ENCODE results near the gene KDELR3. TPM values are rescaled to one million over a fixed set of nuclear protein-coding genes. Genes with fewer than 3 reads are reported as not detected.

KDELR3 gene
- total RNA-seq = 2.3 TPM
- polyA plus RNA-seq = 1.9 TPM
- long read RNA-seq, donor 1 = 0 reads
- long read RNA-seq, donor 2, partial matches to known transcripts = 2,209 of 2,213 reads
- long read RNA-seq, donor 2, other reads (novel, unspliced or antisense) = 0 of 2,213 reads
- long read RNA-seq, donor 3, partial matches to known transcripts = 0 of 3 reads
- long read RNA-seq, donor 3, other reads (novel, unspliced or antisense) = 0 of 3 reads
- long read RNA-seq, donor 4, partial matches to known transcripts = 0 of 4 reads
- long read RNA-seq, donor 4, other reads (novel, unspliced or antisense) = 0 of 4 reads
- long read RNA-seq, donor 5, transcript KDELR3-201 (5 exons, 1,728 nt) = major isoform, 5 of 545 reads
- long read RNA-seq, donor 5, partial matches to known transcripts = 429 of 545 reads
- long read RNA-seq, donor 5, other reads (novel, unspliced or antisense) = 110 of 545 reads
- long read RNA-seq, donor 6, partial matches to known transcripts = 276 of 350 reads
- long read RNA-seq, donor 6, other reads (novel, unspliced or antisense) = 71 of 350 reads
- long read RNA-seq, donor 7, partial matches to known transcripts = 195 of 270 reads
- long read RNA-seq, donor 7, other reads (novel, unspliced or antisense) = 74 of 270 reads
- long read RNA-seq, donor 8 = 0 reads
- long read RNA-seq, donor 9, partial matches to known transcripts = 223 of 245 reads
- long read RNA-seq, donor 9, other reads (novel, unspliced or antisense) = 22 of 245 reads
- long read RNA-seq, donor 10, partial matches to known transcripts = 0 of 1 reads
- long read RNA-seq, donor 10, other reads (novel, unspliced or antisense) = 0 of 1 reads

DNA sequence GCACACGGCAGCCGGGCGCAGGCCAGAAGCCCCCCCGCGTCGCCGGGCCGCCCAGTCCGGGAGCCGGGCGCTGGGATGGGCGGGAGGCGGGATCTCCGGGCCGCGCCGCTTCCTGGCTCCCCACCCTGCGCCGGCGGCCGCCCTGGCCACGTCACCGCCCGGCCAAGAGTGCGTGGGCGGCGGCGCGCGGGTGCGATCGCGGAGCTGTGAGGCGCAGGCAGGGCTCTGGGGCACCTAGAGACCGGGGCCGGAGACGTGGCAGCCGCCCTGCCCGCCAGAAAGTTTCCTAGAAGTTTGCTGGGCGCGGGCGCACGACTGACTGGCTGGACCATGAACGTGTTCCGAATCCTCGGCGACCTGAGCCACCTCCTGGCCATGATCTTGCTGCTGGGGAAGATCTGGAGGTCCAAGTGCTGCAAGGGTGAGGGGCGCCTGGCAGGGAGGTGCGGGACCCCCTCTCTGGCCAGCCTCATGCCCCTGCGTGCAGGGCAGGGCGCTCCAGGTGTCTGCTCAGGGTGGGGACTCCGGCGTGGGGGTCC lies at the start of gene KDELR3:
TSS of gene KDELR3 (plus strand) at position 193 of the 539 bp plus-strand sequence. CDS start at position 331, 138 bp downstream.
- Histone ChIP-seq H3K27ac (ENCODE audit: low read depth in 1 of 2, low read length in 1 of 2) (no peak within 1 kb of the TSS), H3K4me3 (ENCODE audit: low read length in 2 of 2) (peak within 1 kb of the TSS; percentile 16 to 46), H3K9me3 (ENCODE audit: control insufficient read depth in 2 of 2, insufficient read depth in 1 of 2, low read length in 1 of 2) (peaks cover 0 to 6% of the 10 kb centered on the region in 2 donors), H3K27me3 (ENCODE audit: control insufficient read depth in 2 of 2, insufficient read depth in 1 of 2, low read length in 1 of 2) (peaks cover 5 to 54% of the 10 kb centered on the region in 2 donors), H3K4me1 (ENCODE audit: control insufficient read depth in 2 of 2, insufficient read depth in 2 of 2, low read length in 2 of 2) (peaks cover 20 to 30% of the 10 kb centered on the region in 2 donors), H3K36me3 (ENCODE audit: control insufficient read depth in 2 of 2, insufficient read depth in 2 of 2, low read length in 1 of 2) (no peaks in the 10 kb centered on the region)
- peak in 1 of 9 donors; percentile 24 for DNase-seq (ENCODE audit: low read depth in 6 of 9, low spot score in 9 of 9)
- WGBS = 2% methylated on average over 53 of the region's 53 CpGs

DNA sequence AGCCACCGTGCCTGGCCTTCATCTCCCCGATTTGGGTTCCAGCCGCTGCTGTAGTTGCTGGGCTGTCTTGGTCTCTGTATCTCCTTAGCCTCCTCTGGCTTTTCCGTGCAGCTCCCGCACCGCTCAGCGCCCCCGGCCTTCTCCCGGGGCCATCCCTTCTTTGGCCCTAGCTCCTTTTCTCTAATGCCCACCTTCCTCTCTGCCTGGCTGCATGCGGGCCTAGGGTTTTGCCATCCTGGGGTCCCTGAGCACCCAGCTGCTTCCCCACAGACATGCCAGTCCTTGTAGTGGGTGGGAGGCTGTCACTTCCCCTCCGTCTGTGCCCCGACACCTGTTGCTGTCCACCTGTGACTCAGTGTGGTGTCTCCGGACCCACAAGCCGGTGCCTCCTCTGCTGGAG lies 49.3 kb upstream of the KDELR3 start:
- Histone ChIP-seq H3K4me1 (ENCODE audit: control insufficient read depth in 2 of 2, insufficient read depth in 2 of 2, low read length in 2 of 2) (peaks cover 0 to 4% of the 10 kb centered on the region in 2 donors), H3K27me3 (ENCODE audit: control insufficient read depth in 2 of 2, insufficient read depth in 1 of 2, low read length in 1 of 2) (no peaks in the 10 kb centered on the region), H3K27ac (ENCODE audit: low read depth in 1 of 2, low read length in 1 of 2) (no peak overlapping the region), H3K9me3 (ENCODE audit: control insufficient read depth in 2 of 2, insufficient read depth in 1 of 2, low read length in 1 of 2) (peaks cover 0 to 5% of the 10 kb centered on the region in 2 donors), H3K4me3 (ENCODE audit: low read length in 2 of 2) (no peak overlapping the region), H3K36me3 (ENCODE audit: control insufficient read depth in 2 of 2, insufficient read depth in 2 of 2, low read length in 1 of 2) (no peaks in the 10 kb centered on the region)
- WGBS = 75% methylated on average over 14 of the region's 14 CpGs
- DNase-seq (ENCODE audit: low read depth in 6 of 9, low spot score in 9 of 9) = peak in 1 of 9 donors; percentile 22

DNA sequence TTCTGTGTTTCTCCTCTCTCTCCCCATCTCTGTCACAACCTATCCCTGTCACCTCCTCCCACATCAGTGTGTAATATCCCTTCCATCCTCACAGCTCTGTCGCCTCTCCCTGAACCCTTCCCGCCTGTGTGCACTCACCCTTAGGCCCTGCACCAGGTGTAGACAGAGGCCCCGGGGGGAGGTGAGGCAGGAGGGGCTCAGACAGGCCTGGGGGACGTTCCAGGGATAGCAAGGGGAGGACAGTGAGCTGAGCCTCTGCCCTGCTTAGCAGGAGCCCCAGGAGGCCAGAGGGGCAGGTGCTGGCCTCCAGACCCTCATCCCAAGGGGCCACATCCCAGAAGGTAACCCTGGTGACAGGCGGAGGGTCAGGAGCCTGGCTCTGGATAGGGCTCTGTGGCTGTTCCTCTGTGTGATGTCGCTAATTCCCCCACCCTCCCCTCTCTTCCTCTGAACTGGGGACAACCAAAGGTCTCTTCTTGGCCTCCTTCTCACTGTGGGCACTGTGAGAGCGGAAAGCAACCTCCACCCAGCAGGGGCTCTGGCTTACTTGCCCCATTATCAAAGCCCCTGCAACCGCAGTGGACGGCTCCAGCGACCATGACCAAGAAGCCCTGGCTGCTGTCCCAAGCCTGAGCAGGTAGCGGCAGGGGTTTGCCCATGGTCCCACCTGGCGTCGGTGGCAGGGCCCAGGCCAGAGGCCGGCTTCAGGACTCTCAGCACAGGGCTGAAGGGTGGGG lies 48.6 kb upstream of the KDELR3 start:
- no peaks in the 10 kb centered on the region for H3K27me3 ChIP-seq (ENCODE audit: control insufficient read depth in 2 of 2, insufficient read depth in 1 of 2, low read length in 1 of 2)
- peaks cover 0 to 4% of the 10 kb centered on the region in 2 donors for H3K4me1 ChIP-seq (ENCODE audit: control insufficient read depth in 2 of 2, insufficient read depth in 2 of 2, low read length in 2 of 2)
- no peaks in the 10 kb centered on the region for H3K36me3 ChIP-seq (ENCODE audit: control insufficient read depth in 2 of 2, insufficient read depth in 2 of 2, low read length in 1 of 2)
- no peak overlapping the region for H3K27ac ChIP-seq (ENCODE audit: low read depth in 1 of 2, low read length in 1 of 2)
- DNase-seq (ENCODE audit: low read depth in 6 of 9, low spot score in 9 of 9) = no peak
- peaks cover 0 to 5% of the 10 kb centered on the region in 2 donors for H3K9me3 ChIP-seq (ENCODE audit: control insufficient read depth in 2 of 2, insufficient read depth in 1 of 2, low read length in 1 of 2)
- H3K4me3 ChIP-seq (ENCODE audit: low read length in 2 of 2) = no peak overlapping the region
- 91% methylated on average over 14 of the region's 14 CpGs for WGBS

DNA sequence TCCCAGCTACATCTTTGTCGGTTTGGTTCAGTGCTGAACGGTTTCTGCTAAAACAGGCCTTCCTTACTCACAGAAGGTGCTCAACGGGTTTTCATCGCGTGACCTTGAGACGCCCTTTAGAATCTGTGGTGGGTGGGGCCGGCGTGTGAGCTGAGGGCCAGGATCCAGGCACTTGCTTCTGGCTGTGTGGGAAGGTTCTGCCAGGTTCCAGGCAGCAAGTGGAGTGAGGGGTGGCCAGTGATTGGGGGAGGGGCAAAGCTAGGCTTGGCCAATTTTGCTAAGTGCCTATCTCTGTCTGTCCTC lies 48.1 kb upstream of the KDELR3 start:
- Histone ChIP-seq H3K4me1 (ENCODE audit: control insufficient read depth in 2 of 2, insufficient read depth in 2 of 2, low read length in 2 of 2) (peaks cover 0 to 4% of the 10 kb centered on the region in 2 donors), H3K4me3 (ENCODE audit: low read length in 2 of 2) (no peak overlapping the region), H3K27me3 (ENCODE audit: control insufficient read depth in 2 of 2, insufficient read depth in 1 of 2, low read length in 1 of 2) (no peaks in the 10 kb centered on the region), H3K36me3 (ENCODE audit: control insufficient read depth in 2 of 2, insufficient read depth in 2 of 2, low read length in 1 of 2) (peaks cover 0 to under 1% of the 10 kb centered on the region in 2 donors), H3K9me3 (ENCODE audit: control insufficient read depth in 2 of 2, insufficient read depth in 1 of 2, low read length in 1 of 2) (peaks cover 0 to 5% of the 10 kb centered on the region in 2 donors), H3K27ac (ENCODE audit: low read depth in 1 of 2, low read length in 1 of 2) (no peak overlapping the region)
- WGBS = 94% methylated on average over 8 of the region's 8 CpGs
- no peak for DNase-seq (ENCODE audit: low read depth in 6 of 9, low spot score in 9 of 9)

DNA sequence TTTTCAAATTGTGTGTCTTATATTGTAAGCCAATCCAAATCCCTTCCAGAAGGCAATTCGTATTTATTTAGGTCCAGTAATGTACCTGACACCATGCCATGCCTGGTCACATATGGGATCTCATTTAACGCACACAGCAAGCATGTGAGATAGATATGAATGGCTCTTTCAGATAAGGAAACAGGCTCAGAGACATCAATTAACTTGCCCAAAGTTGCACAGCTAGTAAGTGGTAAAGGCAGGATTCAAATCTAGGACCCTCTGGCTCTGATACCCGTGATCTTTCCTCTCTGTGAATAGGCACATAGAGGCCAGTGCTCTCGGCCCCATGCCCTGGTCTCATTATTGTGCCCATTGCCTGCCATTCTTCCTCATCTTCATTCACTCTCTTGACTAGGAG lies 47.2 kb upstream of the KDELR3 start:
- Histone ChIP-seq H3K4me3 (ENCODE audit: low read length in 2 of 2) (no peak overlapping the region), H3K9me3 (ENCODE audit: control insufficient read depth in 2 of 2, insufficient read depth in 1 of 2, low read length in 1 of 2) (peaks cover 0 to 3% of the 10 kb centered on the region in 2 donors), H3K36me3 (ENCODE audit: control insufficient read depth in 2 of 2, insufficient read depth in 2 of 2, low read length in 1 of 2) (peaks cover 0 to 6% of the 10 kb centered on the region in 2 donors), H3K27me3 (ENCODE audit: control insufficient read depth in 2 of 2, insufficient read depth in 1 of 2, low read length in 1 of 2) (no peaks in the 10 kb centered on the region), H3K4me1 (ENCODE audit: control insufficient read depth in 2 of 2, insufficient read depth in 2 of 2, low read length in 2 of 2) (peaks cover 0 to 4% of the 10 kb centered on the region in 2 donors), H3K27ac (ENCODE audit: low read depth in 1 of 2, low read length in 1 of 2) (no peak overlapping the region)
- no peak for DNase-seq (ENCODE audit: low read depth in 6 of 9, low spot score in 9 of 9)
- WGBS = 98% methylated on average over 4 of the region's 4 CpGs

DNA sequence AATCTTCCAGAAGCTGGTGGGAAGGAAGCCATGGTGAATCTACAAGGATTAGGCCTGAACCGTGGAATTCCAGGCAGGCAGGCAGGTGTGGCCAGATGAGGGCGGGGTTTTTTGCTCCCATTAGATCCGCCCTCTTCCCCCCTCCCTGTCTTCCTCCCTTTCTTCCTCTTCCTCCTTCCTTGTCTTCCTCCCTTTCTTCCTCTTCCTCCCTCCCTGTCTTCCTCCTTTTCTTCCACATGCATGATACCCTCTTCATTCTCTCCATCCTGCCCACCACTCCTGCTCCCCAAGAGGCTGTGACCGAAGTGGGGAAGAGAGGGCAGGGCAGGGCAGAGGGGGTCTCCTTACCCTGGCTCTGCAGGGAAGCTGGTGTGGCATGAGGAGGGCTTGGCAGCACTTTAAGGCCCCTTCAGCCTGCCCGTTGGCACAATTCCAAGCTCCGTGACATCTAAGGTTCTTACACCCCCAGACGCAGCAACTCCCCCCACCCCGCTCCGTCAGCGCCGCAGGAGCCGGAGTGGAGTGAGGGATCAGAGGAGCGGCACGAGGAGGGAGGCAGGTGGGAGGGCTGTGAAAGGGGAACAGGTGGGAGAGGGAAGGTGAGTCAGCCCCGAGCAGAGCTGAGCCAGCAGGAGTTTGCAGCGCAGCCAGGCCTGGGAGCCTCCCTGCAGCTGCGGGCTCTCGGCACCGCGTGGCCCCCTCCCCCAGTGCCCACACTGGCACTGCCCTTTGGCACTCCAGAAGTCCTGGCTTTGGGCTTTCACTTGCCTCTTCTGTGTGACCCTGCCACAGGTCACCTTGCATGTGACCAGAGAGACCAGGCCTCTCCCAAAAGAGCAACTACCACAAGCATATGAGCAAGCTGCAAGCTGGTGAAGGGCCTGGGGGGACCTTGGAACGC lies 45.0 kb upstream of the KDELR3 start:
- Histone ChIP-seq H3K36me3 (ENCODE audit: control insufficient read depth in 2 of 2, insufficient read depth in 2 of 2, low read length in 1 of 2) (peaks cover 0 to 20% of the 10 kb centered on the region in 2 donors), H3K9me3 (ENCODE audit: control insufficient read depth in 2 of 2, insufficient read depth in 1 of 2, low read length in 1 of 2) (no peaks in the 10 kb centered on the region), H3K4me1 (ENCODE audit: control insufficient read depth in 2 of 2, insufficient read depth in 2 of 2, low read length in 2 of 2) (peaks cover 0 to 4% of the 10 kb centered on the region in 2 donors), H3K27ac (ENCODE audit: low read depth in 1 of 2, low read length in 1 of 2) (no peak overlapping the region), H3K27me3 (ENCODE audit: control insufficient read depth in 2 of 2, insufficient read depth in 1 of 2, low read length in 1 of 2) (no peaks in the 10 kb centered on the region), H3K4me3 (ENCODE audit: low read length in 2 of 2) (no peak overlapping the region)
- WGBS = 90% methylated on average over 21 of the region's 21 CpGs
- DNase-seq (ENCODE audit: low read depth in 6 of 9, low spot score in 9 of 9) = no peak

DNA sequence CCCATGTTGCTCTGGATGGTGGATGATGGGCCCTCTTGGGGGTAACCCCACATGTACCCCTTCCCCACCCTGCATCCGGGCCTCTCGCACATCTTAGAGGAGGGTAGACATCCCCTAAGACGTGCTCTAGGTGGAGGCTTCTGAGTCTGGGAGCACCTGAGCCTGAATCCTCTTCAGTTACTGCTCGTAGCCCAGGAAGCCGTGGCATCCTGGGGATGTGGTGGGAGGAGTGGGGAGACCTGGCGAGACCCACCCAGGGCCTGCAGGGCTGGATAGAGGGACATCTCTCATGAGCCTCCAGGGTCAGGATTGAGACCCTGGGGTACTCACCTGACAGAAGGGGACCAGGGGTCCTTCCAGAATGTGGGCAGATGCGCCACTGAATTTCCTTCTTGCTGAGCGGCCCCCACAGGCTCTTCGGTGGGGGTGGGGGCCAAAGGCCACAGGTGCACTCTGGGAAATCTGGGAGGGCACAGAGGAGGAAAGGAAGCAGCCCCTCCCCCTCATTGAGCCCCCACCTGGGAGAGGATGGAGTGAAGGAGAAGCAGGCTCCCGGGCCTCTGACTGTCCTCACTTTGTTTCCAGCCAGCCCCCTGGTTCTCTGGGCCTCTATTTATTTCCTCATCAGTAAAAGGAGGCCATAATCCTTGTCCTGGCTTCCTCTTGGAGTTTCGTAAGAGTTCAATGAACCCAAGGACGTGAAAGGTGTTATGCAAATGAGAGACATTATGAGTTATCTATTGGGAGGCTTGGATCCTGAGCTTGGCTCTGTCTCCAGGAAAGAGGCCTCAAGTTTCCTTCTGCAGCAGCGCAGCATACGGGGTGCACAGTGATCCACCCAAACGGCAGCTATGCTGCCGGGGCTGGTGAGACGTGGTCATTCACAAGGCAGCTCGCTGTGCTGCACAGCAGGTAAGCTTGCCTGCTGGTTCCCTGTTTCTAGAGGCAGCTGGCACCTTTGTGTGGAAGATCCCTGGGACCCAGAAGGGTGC lies 44.1 kb upstream of the KDELR3 start:
- Histone ChIP-seq H3K9me3 (ENCODE audit: control insufficient read depth in 2 of 2, insufficient read depth in 1 of 2, low read length in 1 of 2) (no peaks in the 10 kb centered on the region), H3K27ac (ENCODE audit: low read depth in 1 of 2, low read length in 1 of 2) (no peak overlapping the region), H3K27me3 (ENCODE audit: control insufficient read depth in 2 of 2, insufficient read depth in 1 of 2, low read length in 1 of 2) (no peaks in the 10 kb centered on the region), H3K4me1 (ENCODE audit: control insufficient read depth in 2 of 2, insufficient read depth in 2 of 2, low read length in 2 of 2) (peaks cover 0 to 1% of the 10 kb centered on the region in 2 donors), H3K36me3 (ENCODE audit: control insufficient read depth in 2 of 2, insufficient read depth in 2 of 2, low read length in 1 of 2) (peaks cover 0 to 21% of the 10 kb centered on the region in 2 donors), H3K4me3 (ENCODE audit: low read length in 2 of 2) (no peak overlapping the region)
- no peak for DNase-seq (ENCODE audit: low read depth in 6 of 9, low spot score in 9 of 9)
- WGBS = 91% methylated on average over 18 of the region's 18 CpGs
